ENCODE data around the gene IRF6. TPM values are rescaled to one million over a fixed set of nuclear protein-coding genes. Genes with fewer than 3 reads are reported as not detected.

IRF6 gene
- total RNA-seq, 4 donors from 2014 or later: 0.46 to 1.2 (median 0.75) TPM

- no peak for DNase-seq (ENCODE audit: extremely low spot score)
- WGBS: 80% methylated on average over 4 of the region's 4 CpGs
- H3K4me3 ChIP-seq: no peak overlapping the region
- no peaks in the 10 kb centered on the region for H3K36me3 ChIP-seq
- H3K27me3 ChIP-seq: no peaks in the 10 kb centered on the region
- H3K4me1 ChIP-seq: peaks cover 24 to 30% (median 27%) of the 10 kb centered on the region in 4 donors
- H3K27ac ChIP-seq (replicated peaks in 1 of 4): no peak overlapping the region
- H3K9me3 ChIP-seq: no peaks in the 10 kb centered on the region
- TF ChIP-seq POLR2A (IDR thresholded peaks at IDR 0.05; ENCODE audit: low read depth) (no peak), CTCF (IDR thresholded peaks at IDR 0.05) (no peak), POLR2AphosphoS5 (IDR thresholded peaks at IDR 0.05) (no peak), EP300 (IDR thresholded peaks at IDR 0.05) (no peak)
- intact Hi-C loops (cut with DNase I): loop anchor here (2.0 to 5.0 kb wide), 2 partner anchors 54 to 170 kb away; no protein-coding TSS in a partner anchor
These were observed 59.3 kb downstream of the IRF6 start for GRCh38 chr1:209746451-209747165.

GRCh38 chr1:209743145-209743482 is 62.8 kb downstream of the IRF6 start:
- no peaks in the 10 kb centered on the region for H3K36me3 ChIP-seq
- DNase-seq (ENCODE audit: extremely low spot score): no peak
- H3K9me3 ChIP-seq: no peaks in the 10 kb centered on the region
- H3K4me3 ChIP-seq: no peak overlapping the region
- 39% methylated on average over 2 of the region's 2 CpGs for WGBS
- H3K4me1 ChIP-seq: peaks cover 24 to 31% (median 29%) of the 10 kb centered on the region in 4 donors
- TF ChIP-seq POLR2AphosphoS5 (IDR thresholded peaks at IDR 0.05) (peak in 1 of 2 donors; percentile 20), CTCF (IDR thresholded peaks at IDR 0.05) (no peak), EP300 (IDR thresholded peaks at IDR 0.05) (no peak), POLR2A (IDR thresholded peaks at IDR 0.05; ENCODE audit: low read depth) (no peak)
- H3K27ac ChIP-seq (replicated peaks in 1 of 4): peak overlapping the region in 2 of 4 donors; percentile 31 to 66
- intact Hi-C loops (cut with DNase I): no loop called here
- no peaks in the 10 kb centered on the region for H3K27me3 ChIP-seq

- Histone ChIP-seq H3K9me3 (no peaks in the 10 kb centered on the region), H3K27ac (replicated peaks in 1 of 4) (peak overlapping the region; percentile 31 to 66 (median 47)), H3K4me1 (peaks cover 19 to 26% (median 24%) of the 10 kb centered on the region in 4 donors), H3K27me3 (no peaks in the 10 kb centered on the region), H3K36me3 (no peaks in the 10 kb centered on the region), H3K4me3 (peak overlapping the region in 3 of 4 donors; percentile 5 to 15 (median 9))
- no peak for DNase-seq (ENCODE audit: extremely low spot score)
- TF ChIP-seq POLR2A (IDR thresholded peaks at IDR 0.05; ENCODE audit: low read depth) (no peak), CTCF (IDR thresholded peaks at IDR 0.05) (no peak), POLR2AphosphoS5 (IDR thresholded peaks at IDR 0.05) (no peak), EP300 (IDR thresholded peaks at IDR 0.05) (no peak)
- 40% methylated on average over 8 of the region's 8 CpGs for WGBS
- intact Hi-C loops (cut with DNase I): no loop called here
These were observed 63.4 kb downstream of the IRF6 start for GRCh38 chr1:209742409-209743144.

DNA sequence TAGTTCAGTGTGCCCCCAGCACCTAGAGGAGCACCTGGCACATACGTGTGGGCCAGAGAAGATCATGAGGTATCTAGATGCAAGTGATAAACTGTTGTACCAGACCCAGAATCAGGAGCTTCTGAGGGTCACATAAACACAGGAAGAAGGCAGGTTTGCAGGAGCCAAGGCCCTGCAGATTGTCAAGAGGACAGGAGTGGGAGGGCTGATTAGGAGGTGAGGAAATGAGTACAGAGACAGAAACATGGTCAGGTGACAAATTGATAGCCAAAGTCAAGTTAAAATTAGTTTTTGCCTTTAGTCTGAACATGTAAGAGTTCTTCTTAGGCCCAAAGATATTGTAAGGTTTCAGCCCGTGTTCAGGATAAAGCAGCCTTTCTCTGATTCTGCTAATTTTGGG is 64.1 kb downstream of the IRF6 start:
- TF ChIP-seq CTCF (IDR thresholded peaks at IDR 0.05): no peak
- no peak for TF ChIP-seq EP300 (IDR thresholded peaks at IDR 0.05)
- TF ChIP-seq POLR2A (IDR thresholded peaks at IDR 0.05; ENCODE audit: low read depth): no peak
- TF ChIP-seq POLR2AphosphoS5 (IDR thresholded peaks at IDR 0.05): no peak
- H3K36me3 ChIP-seq: no peaks in the 10 kb centered on the region
- peak overlapping the region; percentile 31 to 66 (median 47) for H3K27ac ChIP-seq (replicated peaks in 1 of 4)
- H3K4me3 ChIP-seq: peak overlapping the region in 2 of 4 donors; percentile 9 to 15
- 65% methylated on average over 2 of the region's 2 CpGs for WGBS
- peaks cover 16 to 21% (median 18%) of the 10 kb centered on the region in 4 donors for H3K4me1 ChIP-seq
- no peaks in the 10 kb centered on the region for H3K27me3 ChIP-seq
- H3K9me3 ChIP-seq: no peaks in the 10 kb centered on the region
- no peak for DNase-seq (ENCODE audit: extremely low spot score)
- intact Hi-C loops (cut with DNase I): no loop called here
